WERI-Rb-1 (cell line): Measurements from ENCODE around the gene HSH2D.

ENCODE experiments used
- DNase-seq: peaks from one replicate; pipeline ENCODE4 v3.0.0-alpha.2; 2020
- H3K27ac ChIP-seq: fragments of 250-450 bp; sonication (Bioruptor Pico); 2 replicates; pipeline ENCODE4 v1.5.1; 2020; ENCODE audit warnings: mild to moderate bottlenecking, moderate library complexity
- H3K27me3 ChIP-seq: fragments of 250-450 bp; sonication (Bioruptor Pico); 2 replicates; pipeline ENCODE4 v1.5.1; 2021; ENCODE audit warnings: mild to moderate bottlenecking, low read depth, moderate library complexity; ENCODE audit not compliant: insufficient read depth, severe bottlenecking
- H3K36me3 ChIP-seq: fragments of 250-450 bp; sonication (Bioruptor Pico); 2 replicates; pipeline ENCODE4 v1.5.1; 2020; ENCODE audit warnings: mild to moderate bottlenecking, moderate library complexity
- H3K4me3 ChIP-seq: 2 replicates; pipeline ENCODE4 v1.5.1; 2011; ENCODE audit warnings: low read depth, mild to moderate bottlenecking, control low read depth, low read length
- H3K9me3 ChIP-seq: fragments of 250-450 bp; sonication (Bioruptor Pico); 2 replicates; pipeline ENCODE4 v1.5.1; 2021; ENCODE audit warnings: mild to moderate bottlenecking, moderate library complexity; ENCODE audit not compliant: severe bottlenecking
- CTCF ChIP-seq: IDR thresholded peaks from 2 replicates; pipeline ENCODE4 v1.5.1; 2011; ENCODE audit warnings: low read depth, mild to moderate bottlenecking, control low read depth, inconsistent platforms, low read length

HSH2D gene

GRCh38 chr19:16134510-16134909, 9.0 kb upstream of the HSH2D start:
- no peak for DNase-seq
- Histone ChIP-seq H3K27me3 (no peaks in the 10 kb centered on the region), H3K27ac (no peak overlapping the region), H3K4me3 (no peak overlapping the region), H3K9me3 (no peaks in the 10 kb centered on the region), H3K36me3 (peaks cover 39% of the 10 kb centered on the region)
- no peak for TF ChIP-seq CTCF

- no peak for DNase-seq
- no peak for TF ChIP-seq CTCF
- Histone ChIP-seq H3K27ac (no peak overlapping the region), H3K9me3 (no peaks in the 10 kb centered on the region), H3K27me3 (no peaks in the 10 kb centered on the region), H3K4me3 (no peak overlapping the region), H3K36me3 (peaks cover 33% of the 10 kb centered on the region)
Measured at GRCh38 chr19:16135430-16136127, 7.9 kb upstream of the HSH2D start.

GRCh38 chr19:16136185-16136999, 7.1 kb upstream of the HSH2D start:
- Histone ChIP-seq H3K27ac (no peak overlapping the region), H3K27me3 (no peaks in the 10 kb centered on the region), H3K9me3 (no peaks in the 10 kb centered on the region), H3K36me3 (peaks cover 30% of the 10 kb centered on the region), H3K4me3 (no peak overlapping the region)
- DNase-seq: no peak
- TF ChIP-seq CTCF: no peak

- Histone ChIP-seq H3K36me3 (no peaks in the 10 kb centered on the region; the same call in 1 of the 2 replicates), H3K27ac (no peak overlapping the region), H3K27me3 (no peaks in the 10 kb centered on the region), H3K4me3 (no peak overlapping the region), H3K9me3 (no peaks in the 10 kb centered on the region)
- DNase-seq: no peak
- no peak for TF ChIP-seq CTCF
Measured at GRCh38 chr19:16139752-16140151, 3.7 kb upstream of the HSH2D start.

DNA sequence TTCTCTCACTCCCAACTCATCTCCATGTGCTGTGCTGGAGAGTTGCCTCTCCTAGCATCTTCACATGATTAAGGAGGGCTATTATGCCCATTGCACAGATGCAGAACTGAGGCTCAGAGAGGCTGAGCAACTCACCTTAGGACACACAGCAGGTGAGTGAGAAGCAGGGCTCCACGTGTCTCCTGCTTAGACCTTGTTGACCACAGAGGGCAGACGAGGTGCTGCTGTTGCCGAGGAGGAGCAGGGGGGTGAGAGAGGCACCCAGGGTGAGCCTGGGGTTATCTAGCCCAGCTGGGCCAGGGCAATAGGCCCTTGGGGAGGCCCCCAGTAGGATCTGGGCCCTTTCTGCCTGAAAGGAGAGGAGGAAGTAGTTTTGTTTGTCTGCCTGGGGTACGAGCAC, 2.4 kb upstream of the HSH2D start:
- Histone ChIP-seq H3K9me3 (no peaks in the 10 kb centered on the region), H3K27me3 (no peaks in the 10 kb centered on the region), H3K27ac (no peak overlapping the region), H3K4me3 (no peak overlapping the region), H3K36me3 (no peaks in the 10 kb centered on the region)
- TF ChIP-seq CTCF: no peak
- DNase-seq: no peak
